Activated T-cell treated with anti-CD3 and anti-CD28 coated beads, Interleukin-2, amount 50 U/mL, for 24 hours (primary cell): ENCODE results near the gene FCRLB.
"Not testable (repeated sequence)": the region's sequence is repeated elsewhere in the genome, so short reads cannot be mapped to it uniquely, and the experiment has no call there.

Source experiments
- DNase-seq: peaks from one replicate; pipeline ENCODE4 v3.0.0-alpha.2; 2020
- H3K27ac Mint-ChIP-seq: 2 replicates; pipeline ENCODE4 v1.8.0; 2020; ENCODE audit warnings: mild to moderate bottlenecking, mixed read lengths
- H3K27me3 Mint-ChIP-seq: 2 replicates; pipeline ENCODE4 v1.8.0; 2020; ENCODE audit warnings: mixed read lengths
- H3K36me3 Mint-ChIP-seq: 2 replicates; pipeline ENCODE4 v1.8.0; 2020; ENCODE audit warnings: low read depth, mixed read lengths
- H3K4me1 Mint-ChIP-seq: 2 replicates; pipeline ENCODE4 v1.8.0; 2020; ENCODE audit warnings: low read depth, mixed read lengths
- H3K4me3 Mint-ChIP-seq: 2 replicates; pipeline ENCODE4 v1.8.0; 2020; ENCODE audit warnings: mild to moderate bottlenecking, moderate library complexity, mixed read lengths
- H3K9me3 Mint-ChIP-seq: 2 replicates; pipeline ENCODE4 v1.8.0; 2020; ENCODE audit warnings: mixed read lengths

The FCRLB gene

DNA sequence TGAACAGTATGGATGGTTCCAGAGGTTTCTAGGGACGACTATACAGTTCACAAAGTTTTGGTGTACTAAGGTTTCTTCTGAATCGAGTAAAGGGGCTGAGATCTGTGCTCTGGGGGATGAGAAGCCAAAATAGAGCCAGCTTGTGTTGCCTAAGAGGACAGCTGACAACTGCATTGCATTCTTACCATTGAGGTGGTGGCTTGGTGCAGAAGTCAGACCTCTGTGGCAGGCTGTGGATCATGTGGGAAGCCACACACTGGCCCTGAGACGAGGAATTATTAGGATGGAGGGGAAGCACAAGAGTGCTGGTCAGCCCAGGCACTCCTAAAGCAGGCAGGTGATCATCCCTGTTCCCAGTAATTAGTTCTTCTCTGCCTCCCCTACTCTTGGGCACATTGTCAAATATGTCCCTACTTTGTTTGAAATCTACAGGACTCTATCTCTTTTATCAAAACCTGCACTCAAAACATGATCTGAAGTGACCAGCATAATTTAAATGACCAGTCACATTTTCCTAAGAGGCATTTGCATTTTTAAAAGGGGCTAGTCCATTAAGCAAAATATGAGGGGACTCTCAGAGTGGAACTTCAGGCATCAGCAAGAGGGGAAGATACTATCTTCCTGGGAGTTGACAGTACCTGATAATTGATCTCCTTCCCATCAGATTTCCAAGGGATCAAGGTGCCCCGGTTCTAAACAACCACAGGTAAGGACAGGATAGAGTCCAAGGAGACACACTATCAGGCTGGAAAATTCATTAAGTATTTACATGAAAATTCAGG is at the start of gene FCRLB:
FCRLB (plus strand) TSS at position 589 of the 782 bp plus-strand sequence. CDS start 1,129 bp downstream, outside the sequence.
- no peak for DNase-seq
- Mint-ChIP-seq H3K27ac (no peak within 1 kb of the TSS), H3K9me3 (no peaks in the 10 kb centered on the region), H3K27me3 (peaks cover 24% of the 10 kb centered on the region), H3K36me3 (no peaks in the 10 kb centered on the region), H3K4me3 (no peak within 1 kb of the TSS), H3K4me1 (peaks cover 31% of the 10 kb centered on the region)

- DNase-seq, H3K27ac Mint-ChIP-seq, H3K27me3 Mint-ChIP-seq, H3K4me3 Mint-ChIP-seq, H3K36me3 Mint-ChIP-seq, H3K9me3 Mint-ChIP-seq: not testable (repeated sequence)
- H3K4me1 Mint-ChIP-seq: peaks cover 15% of the 10 kb centered on the region
Measured at GRCh38 chr1:161673437-161673836, 47.9 kb upstream of the FCRLB start.

DNA sequence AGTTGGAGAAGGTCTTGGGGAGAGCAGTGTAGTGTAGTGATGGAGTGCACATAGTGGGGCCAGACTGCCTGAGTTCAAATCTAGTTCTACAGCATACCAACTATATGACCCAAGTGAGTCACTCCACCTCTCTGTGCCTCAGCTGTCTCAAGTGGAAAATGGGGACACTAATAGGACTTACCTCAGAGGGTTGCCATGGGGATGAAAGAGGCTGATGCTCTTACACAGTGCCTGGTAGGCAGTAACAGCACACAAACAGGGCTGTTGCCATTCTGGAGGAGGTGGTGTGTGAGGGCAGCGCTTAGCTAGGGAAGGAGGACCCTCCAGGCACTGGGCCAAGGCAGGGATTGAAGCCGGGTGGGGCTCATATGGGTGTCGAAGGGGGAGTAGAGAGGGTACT is 46.9 kb upstream of the FCRLB start:
- DNase-seq, H3K9me3 Mint-ChIP-seq, H3K27ac Mint-ChIP-seq, H3K4me3 Mint-ChIP-seq, H3K36me3 Mint-ChIP-seq, H3K27me3 Mint-ChIP-seq: not testable (repeated sequence)
- H3K4me1 Mint-ChIP-seq: peaks cover 15% of the 10 kb centered on the region

DNA sequence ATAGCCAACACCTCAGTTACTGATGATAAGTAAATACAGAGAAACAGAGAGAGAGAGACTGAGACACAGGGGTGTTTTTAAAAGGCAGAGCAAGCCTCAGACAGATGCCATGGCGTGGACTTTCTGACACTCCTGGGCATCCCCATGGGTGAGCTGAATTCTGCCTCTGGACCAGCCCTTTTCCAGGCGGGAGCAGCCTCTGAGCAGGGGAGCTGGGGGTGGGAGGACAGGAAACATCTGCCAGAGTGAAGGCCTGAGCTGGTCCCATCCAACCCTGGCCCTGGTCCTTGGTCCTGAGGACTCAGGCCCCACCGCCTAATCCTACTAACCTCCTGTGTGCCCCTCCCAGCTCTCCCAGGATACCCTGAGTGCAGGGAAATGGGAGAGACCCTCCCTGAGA is 46.4 kb upstream of the FCRLB start:
- DNase-seq, H3K27ac Mint-ChIP-seq, H3K4me3 Mint-ChIP-seq, H3K27me3 Mint-ChIP-seq, H3K36me3 Mint-ChIP-seq, H3K9me3 Mint-ChIP-seq: not testable (repeated sequence)
- H3K4me1 Mint-ChIP-seq: peaks cover 15% of the 10 kb centered on the region

- H3K9me3 Mint-ChIP-seq: no peaks in the 10 kb centered on the region
- no peaks in the 10 kb centered on the region for H3K27me3 Mint-ChIP-seq
- no peak overlapping the region for H3K27ac Mint-ChIP-seq
- DNase-seq: no peak
- H3K4me1 Mint-ChIP-seq: peaks cover 10% of the 10 kb centered on the region
- no peak overlapping the region for H3K4me3 Mint-ChIP-seq
- no peaks in the 10 kb centered on the region for H3K36me3 Mint-ChIP-seq
Measured at GRCh38 chr1:161676441-161676840, 44.9 kb upstream of the FCRLB start.

DNA sequence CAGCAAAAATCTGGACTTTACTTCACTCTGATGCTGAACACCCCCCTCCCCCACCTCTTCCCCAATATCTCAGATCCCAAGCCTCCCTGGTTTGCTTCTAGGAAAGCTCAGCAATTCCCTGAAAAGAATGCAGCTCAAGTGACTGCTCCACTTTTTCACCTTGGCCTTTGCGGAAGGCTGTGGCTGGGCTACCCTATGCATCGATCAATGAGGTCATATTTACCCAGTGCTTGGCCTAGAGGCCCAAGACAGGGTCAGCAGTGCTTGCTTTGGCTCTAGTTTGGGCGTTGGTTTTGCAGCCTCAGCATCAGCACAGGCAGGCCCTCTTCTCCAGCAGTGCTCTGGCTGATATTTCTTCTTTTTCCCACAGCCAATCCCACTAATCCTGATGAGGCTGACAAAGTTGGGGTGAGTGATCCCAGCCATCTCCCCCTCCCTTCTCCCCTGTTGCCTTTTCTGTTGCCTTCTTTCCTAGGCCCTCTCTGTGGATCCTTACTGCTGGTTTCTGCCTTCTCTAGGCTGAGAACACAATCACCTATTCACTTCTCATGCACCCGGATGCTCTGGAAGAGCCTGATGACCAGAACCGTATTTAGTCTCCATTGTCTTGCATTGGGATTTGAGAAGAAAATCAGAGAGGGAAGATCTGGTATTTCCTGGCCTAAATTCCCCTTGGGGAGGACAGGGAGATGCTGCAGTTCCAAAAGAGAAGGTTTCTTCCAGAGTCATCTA is 44.2 kb upstream of the FCRLB start:
- H3K27me3 Mint-ChIP-seq: peaks cover 3% of the 10 kb centered on the region
- DNase-seq: no peak
- H3K4me1 Mint-ChIP-seq: peaks cover 7% of the 10 kb centered on the region
- no peak overlapping the region for H3K27ac Mint-ChIP-seq
- H3K36me3 Mint-ChIP-seq: no peaks in the 10 kb centered on the region
- H3K4me3 Mint-ChIP-seq: no peak overlapping the region
- H3K9me3 Mint-ChIP-seq: no peaks in the 10 kb centered on the region

DNA sequence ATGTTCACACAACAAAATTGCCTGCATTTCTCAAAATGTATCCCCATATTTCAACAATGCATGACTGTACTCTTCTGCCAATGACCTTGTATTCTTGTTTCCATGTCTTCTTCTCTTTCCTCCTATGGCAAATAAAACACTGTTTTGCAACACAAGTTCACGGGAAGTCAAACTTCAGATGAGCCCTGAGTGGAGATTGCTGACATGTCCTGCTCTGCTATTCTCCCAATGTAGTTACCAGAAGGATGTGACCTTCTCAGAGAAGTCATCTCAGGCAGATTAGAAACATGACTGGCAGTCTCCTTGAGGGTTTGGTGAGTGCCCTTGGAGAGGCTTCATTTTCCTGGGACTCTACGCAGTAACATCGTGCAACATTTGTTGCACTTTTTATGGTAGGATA is 42.8 kb upstream of the FCRLB start:
- Mint-ChIP-seq H3K36me3 (no peaks in the 10 kb centered on the region), H3K27me3 (peaks cover 3% of the 10 kb centered on the region), H3K9me3 (no peaks in the 10 kb centered on the region), H3K27ac (no peak overlapping the region), H3K4me1 (peaks cover 7% of the 10 kb centered on the region), H3K4me3 (no peak overlapping the region)
- DNase-seq: no peak

DNA sequence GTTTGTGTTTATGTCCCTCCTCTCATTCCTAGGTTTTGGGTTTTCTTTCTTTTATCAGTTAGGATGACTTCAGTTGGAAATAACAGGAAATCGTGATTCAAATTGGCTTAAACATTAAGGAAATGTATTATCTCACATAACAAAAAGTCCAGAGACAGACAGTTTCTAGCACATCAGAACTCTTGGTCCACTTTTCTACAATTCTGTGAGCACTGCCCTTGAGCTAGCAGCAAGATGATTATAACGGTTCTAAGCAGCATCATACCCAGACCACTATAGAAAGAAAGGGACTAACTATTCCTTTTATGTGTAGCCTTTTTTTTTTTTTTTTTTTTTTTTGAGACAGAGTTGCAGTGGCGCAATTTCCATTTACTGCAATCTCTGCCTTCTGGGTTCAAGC is 39.5 kb upstream of the FCRLB start:
- Mint-ChIP-seq H3K4me3 (no peak overlapping the region), H3K36me3 (no peaks in the 10 kb centered on the region), H3K27me3 (peaks cover 9% of the 10 kb centered on the region), H3K9me3 (no peaks in the 10 kb centered on the region), H3K27ac (no peak overlapping the region), H3K4me1 (no peaks in the 10 kb centered on the region)
- no peak for DNase-seq

DNA sequence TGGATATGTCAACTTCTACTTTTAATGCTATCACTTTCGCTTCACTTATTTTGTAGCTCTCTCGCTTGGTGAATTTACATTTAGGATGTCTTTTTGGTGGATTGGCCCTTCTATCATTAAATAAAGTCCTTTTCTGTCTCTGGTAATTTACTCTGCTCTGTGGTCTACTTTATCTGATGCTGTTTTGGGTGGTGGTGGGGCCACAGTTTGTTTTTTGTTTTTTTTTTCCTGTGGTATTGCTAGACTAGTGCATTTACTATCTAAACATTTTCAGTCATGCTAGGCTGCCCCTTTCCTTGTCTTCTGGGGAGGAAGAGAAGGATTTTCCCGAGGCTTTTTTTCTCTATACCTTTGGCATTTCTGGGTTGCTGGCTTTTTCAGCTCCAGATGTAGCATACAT is 32.4 kb upstream of the FCRLB start:
- Mint-ChIP-seq H3K4me3 (no peak overlapping the region), H3K27me3 (peaks cover 33% of the 10 kb centered on the region), H3K9me3 (no peaks in the 10 kb centered on the region), H3K27ac (no peak overlapping the region), H3K4me1 (no peaks in the 10 kb centered on the region), H3K36me3 (no peaks in the 10 kb centered on the region)
- DNase-seq: no peak

GRCh38 chr1:161691846-161692245 is 29.5 kb upstream of the FCRLB start:
- H3K4me1 Mint-ChIP-seq: no peaks in the 10 kb centered on the region
- H3K4me3 Mint-ChIP-seq: no peak overlapping the region
- no peak for DNase-seq
- H3K27ac Mint-ChIP-seq: no peak overlapping the region
- peaks cover 35% of the 10 kb centered on the region for H3K27me3 Mint-ChIP-seq
- H3K9me3 Mint-ChIP-seq: no peaks in the 10 kb centered on the region
- H3K36me3 Mint-ChIP-seq: no peaks in the 10 kb centered on the region

GRCh38 chr1:161693020-161693712 is 28.2 kb upstream of the FCRLB start:
- not testable (repeated sequence) for H3K4me1 Mint-ChIP-seq, DNase-seq, H3K4me3 Mint-ChIP-seq, H3K36me3 Mint-ChIP-seq, H3K27ac Mint-ChIP-seq, H3K9me3 Mint-ChIP-seq
- H3K27me3 Mint-ChIP-seq: peaks cover 38% of the 10 kb centered on the region

DNA sequence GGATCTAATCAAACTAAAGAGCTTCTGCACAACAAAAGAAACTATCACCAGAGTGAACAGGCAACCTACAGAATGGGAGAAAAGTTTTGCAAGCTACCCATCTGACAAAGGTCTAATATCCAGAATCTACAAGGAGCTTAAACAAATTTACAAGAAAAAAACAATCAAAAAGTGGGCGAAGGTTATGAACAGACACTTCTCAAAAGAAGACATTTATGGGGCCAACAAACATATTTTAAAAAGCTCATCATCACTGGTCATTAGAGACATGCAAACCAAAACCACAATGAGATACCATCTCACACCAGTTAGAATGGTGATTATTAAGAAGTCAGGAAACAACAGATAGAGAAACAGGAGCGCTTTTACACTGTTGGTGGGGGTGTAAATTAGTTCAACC is 23.0 kb upstream of the FCRLB start:
- H3K27ac Mint-ChIP-seq, H3K4me1 Mint-ChIP-seq, DNase-seq, H3K9me3 Mint-ChIP-seq, H3K4me3 Mint-ChIP-seq, H3K36me3 Mint-ChIP-seq: not testable (repeated sequence)
- H3K27me3 Mint-ChIP-seq: peaks cover 17% of the 10 kb centered on the region

GRCh38 chr1:161702250-161702649 is 19.1 kb upstream of the FCRLB start:
- no peaks in the 10 kb centered on the region for H3K9me3 Mint-ChIP-seq
- no peak for DNase-seq
- no peak overlapping the region for H3K4me3 Mint-ChIP-seq
- no peaks in the 10 kb centered on the region for H3K36me3 Mint-ChIP-seq
- H3K4me1 Mint-ChIP-seq: peaks cover 1% of the 10 kb centered on the region
- H3K27me3 Mint-ChIP-seq: peaks cover 4% of the 10 kb centered on the region
- H3K27ac Mint-ChIP-seq: no peak overlapping the region

- H3K9me3 Mint-ChIP-seq: no peaks in the 10 kb centered on the region
- no peaks in the 10 kb centered on the region for H3K36me3 Mint-ChIP-seq
- H3K4me3 Mint-ChIP-seq: no peak overlapping the region
- peaks cover 1% of the 10 kb centered on the region for H3K4me1 Mint-ChIP-seq
- peaks cover 7% of the 10 kb centered on the region for H3K27me3 Mint-ChIP-seq
- no peak overlapping the region for H3K27ac Mint-ChIP-seq
- DNase-seq: no peak
Measured at GRCh38 chr1:161705537-161705936, 15.8 kb upstream of the FCRLB start.

DNA sequence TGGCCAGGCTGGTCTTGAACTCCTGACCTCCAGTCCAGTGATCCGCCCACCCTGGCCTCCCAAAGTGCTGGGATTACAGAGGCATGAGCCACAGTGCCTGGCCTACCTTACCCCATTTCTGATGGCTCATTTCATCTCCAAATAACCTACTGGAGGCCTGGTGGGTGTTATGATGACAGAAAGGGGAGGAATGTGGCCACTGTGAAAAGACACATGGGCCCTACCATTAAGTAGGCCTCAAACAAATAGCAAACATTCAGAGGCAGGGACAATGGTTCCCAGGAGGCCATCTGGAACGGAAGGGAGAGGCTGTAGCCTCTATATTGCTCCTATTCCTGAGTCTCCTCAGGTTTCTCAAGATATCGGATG is 15.2 kb upstream of the FCRLB start:
- DNase-seq: no peak
- H3K4me3 Mint-ChIP-seq: no peak overlapping the region
- no peak overlapping the region for H3K27ac Mint-ChIP-seq
- H3K4me1 Mint-ChIP-seq: peaks cover 1% of the 10 kb centered on the region
- H3K27me3 Mint-ChIP-seq: peaks cover 7% of the 10 kb centered on the region
- no peaks in the 10 kb centered on the region for H3K9me3 Mint-ChIP-seq
- H3K36me3 Mint-ChIP-seq: no peaks in the 10 kb centered on the region
